Measurements from ENCODE around the gene HDGF.

HDGF gene

DNA sequence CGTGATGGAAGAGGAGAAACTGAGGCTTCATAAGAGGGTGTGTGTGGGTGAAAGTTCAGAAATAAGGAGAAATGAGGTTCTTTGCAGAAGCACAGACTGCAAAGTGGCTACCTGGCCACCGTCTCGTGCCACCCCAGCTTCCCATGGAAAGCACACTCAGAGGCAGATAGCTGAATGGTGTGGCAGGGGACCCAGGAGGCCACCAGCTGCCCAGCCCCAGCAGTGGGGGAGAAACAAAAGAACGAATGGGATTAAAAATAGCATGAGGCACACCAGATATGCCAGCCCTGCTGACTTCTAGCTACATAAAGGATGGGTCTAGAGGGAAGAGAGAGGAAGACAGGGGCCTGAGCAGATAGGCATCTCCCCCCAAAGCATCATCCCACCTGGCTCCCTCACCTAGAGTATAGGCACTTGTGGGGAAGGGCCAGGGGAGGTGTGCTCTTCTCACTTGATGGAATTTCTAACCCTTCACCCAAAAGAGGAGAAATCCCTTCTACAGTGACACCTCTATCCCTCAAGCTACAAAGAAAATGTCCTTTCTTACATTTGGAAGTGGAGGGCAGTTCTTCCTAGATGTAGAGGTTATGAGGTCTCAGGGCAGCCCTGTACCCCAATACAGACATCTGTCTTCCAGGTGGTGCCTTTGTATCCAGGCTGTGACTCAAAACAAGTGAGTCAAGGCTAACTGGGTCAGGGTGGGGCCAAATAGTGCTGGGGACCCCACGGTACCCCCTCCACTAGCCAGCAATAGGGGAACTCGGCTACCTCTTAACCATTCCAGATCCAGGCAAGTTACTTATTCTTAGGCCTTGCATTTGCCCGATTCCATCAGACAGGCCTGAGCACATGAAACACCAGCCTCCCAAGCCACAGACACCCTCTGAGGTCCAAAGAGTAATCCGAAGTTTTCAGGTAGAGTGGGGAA lies 3.5 kb downstream of the HDGF start:
- Histone ChIP-seq H3K27me3 (no peaks in the 10 kb centered on the region), H3K36me3 (peaks cover 13 to 22% (median 21%) of the 10 kb centered on the region in 3 donors), H3K4me3 (peak overlapping the region; percentile 82 to 91), H3K9me3 (no peaks in the 10 kb centered on the region), H3K4me1 (peaks cover 0 to 65% (median 54%) of the 10 kb centered on the region in 4 donors), H3K27ac (peak overlapping the region; percentile 98 to 99)
- no peak for DNase-seq
- intact Hi-C loops (cut with DNase I; ENCODE audit: low total_unique reads): no loop called here
- TF ChIP-seq, protein P1, sequence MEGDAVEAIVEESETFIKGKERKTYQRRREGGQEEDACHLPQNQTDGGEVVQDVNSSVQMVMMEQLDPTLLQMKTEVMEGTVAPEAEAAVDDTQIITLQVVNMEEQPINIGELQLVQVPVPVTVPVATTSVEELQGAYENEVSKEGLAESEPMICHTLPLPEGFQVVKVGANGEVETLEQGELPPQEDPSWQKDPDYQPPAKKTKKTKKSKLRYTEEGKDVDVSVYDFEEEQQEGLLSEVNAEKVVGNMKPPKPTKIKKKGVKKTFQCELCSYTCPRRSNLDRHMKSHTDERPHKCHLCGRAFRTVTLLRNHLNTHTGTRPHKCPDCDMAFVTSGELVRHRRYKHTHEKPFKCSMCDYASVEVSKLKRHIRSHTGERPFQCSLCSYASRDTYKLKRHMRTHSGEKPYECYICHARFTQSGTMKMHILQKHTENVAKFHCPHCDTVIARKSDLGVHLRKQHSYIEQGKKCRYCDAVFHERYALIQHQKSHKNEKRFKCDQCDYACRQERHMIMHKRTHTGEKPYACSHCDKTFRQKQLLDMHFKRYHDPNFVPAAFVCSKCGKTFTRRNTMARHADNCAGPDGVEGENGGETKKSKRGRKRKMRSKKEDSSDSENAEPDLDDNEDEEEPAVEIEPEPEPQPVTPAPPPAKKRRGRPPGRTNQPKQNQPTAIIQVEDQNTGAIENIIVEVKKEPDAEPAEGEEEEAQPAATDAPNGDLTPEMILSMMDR (IDR thresholded peaks at IDR 0.05): no peak

DNA sequence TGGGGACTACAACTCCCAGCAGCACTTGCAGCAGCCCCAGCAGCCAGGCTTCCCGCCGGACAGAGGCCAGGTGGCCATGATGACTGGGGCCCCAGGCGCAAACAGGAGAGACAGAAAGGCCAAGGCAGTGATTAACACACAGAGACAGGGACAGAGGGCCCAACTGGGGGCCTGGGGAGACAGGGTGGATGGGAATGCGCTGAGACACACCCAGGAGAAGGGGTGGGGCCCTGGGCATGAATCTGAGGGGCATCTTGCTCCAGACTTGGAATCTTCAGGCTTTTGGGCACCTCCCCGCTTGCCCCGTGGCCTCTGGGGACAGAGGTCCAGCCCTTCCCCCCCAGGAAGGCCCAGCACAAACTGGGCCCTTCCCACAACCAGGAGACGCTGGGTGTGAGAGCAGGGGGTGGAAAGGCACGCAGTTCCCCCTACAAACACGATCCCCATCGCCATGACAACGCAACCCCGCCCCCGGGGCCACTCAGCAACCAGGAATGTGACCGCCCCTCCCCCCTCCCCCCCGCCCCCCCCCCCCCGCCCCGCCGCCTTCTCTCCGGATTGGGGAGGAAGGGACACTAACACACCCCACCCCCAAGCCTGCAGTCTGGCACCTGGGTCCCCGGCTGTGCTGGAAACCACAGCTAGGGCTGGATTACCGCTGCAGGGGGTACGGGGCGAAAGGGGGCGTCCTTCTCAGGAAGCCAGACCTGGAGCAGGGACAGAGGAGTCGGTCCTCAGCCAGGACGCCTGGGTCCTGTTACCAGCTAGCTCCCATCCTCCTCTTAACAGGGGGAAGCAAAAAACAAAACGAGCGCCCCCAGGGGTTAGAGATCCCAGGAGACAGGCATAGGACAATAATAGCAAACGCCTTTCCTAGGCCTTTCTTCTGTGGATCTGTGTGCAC lies 4.5 kb downstream of the HDGF start:
- Histone ChIP-seq H3K27ac (peak overlapping the region; percentile 98 to 99), H3K4me1 (peaks cover 0 to 58% (median 47%) of the 10 kb centered on the region in 4 donors), H3K27me3 (no peaks in the 10 kb centered on the region), H3K36me3 (peaks cover 16 to 32% (median 32%) of the 10 kb centered on the region in 3 donors), H3K9me3 (no peaks in the 10 kb centered on the region), H3K4me3 (peak overlapping the region; percentile 82 to 91)
- TF ChIP-seq, protein P1 (IDR thresholded peaks at IDR 0.05): no peak
- intact Hi-C loops (cut with DNase I; ENCODE audit: low total_unique reads): no loop called here
- DNase-seq: peak; percentile 97 to 98

DNA sequence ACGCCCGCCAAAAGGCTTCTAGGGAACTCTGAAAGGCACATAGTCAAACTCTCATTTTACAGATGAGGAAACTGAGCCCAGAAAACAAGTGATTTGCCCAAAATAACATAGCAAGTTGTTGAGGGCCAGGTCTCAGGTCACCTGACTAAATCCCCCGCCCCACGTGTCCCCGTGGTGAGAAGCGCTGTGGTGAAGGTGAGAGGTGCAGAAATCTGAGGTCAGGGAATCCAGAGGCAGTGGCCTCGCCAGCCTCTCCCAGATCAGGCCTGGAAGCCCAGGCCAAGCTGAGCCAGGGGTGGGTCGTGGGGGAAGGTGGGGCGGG lies 5.1 kb downstream of the HDGF start:
- Histone ChIP-seq H3K27ac (peak overlapping the region; percentile 98 to 99), H3K4me3 (peak overlapping the region; percentile 82 to 91), H3K9me3 (no peaks in the 10 kb centered on the region), H3K27me3 (no peaks in the 10 kb centered on the region), H3K36me3 (peaks cover 16 to 34% (median 32%) of the 10 kb centered on the region in 3 donors), H3K4me1 (peaks cover 0 to 64% (median 50%) of the 10 kb centered on the region in 4 donors)
- intact Hi-C loops (cut with DNase I; ENCODE audit: low total_unique reads): no loop called here
- TF ChIP-seq, protein P1 (IDR thresholded peaks at IDR 0.05): no peak
- DNase-seq: no peak

DNA sequence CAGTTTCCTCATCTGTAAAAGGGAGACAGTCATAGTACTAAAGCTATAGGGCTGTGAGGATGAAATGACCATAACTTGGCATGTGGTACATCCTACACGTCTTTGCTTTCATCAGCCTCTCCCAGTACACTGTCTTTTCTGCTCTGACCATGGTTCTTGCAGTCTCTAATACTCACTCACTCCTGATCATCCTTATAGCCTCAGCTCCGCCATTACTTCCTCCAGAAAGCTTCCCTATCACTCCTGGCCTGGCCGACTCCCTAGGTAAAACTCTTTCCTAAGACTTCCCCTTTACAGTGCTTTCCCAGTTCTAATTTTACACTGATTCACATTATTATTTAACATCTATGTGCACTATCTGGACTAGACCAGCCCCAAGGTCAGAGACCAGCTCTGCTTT lies 5.6 kb downstream of the HDGF start:
- Histone ChIP-seq H3K27ac (peak overlapping the region; percentile 98 to 99), H3K4me1 (peaks cover 0 to 66% (median 52%) of the 10 kb centered on the region in 4 donors)

More for the DNA sequence above, 5.6 kb downstream of the HDGF start:
- Histone ChIP-seq H3K9me3 (no peaks in the 10 kb centered on the region), H3K27me3 (no peaks in the 10 kb centered on the region), H3K4me3 (peak overlapping the region; percentile 82 to 91), H3K36me3 (peaks cover 16 to 34% (median 32%) of the 10 kb centered on the region in 3 donors)
- TF ChIP-seq, protein P1 (IDR thresholded peaks at IDR 0.05): no peak
- intact Hi-C loops (cut with DNase I; ENCODE audit: low total_unique reads): no loop called here
- no peak for DNase-seq
